ENCODE results near the gene TSPAN31. TPM values are rescaled to one million over a fixed set of nuclear protein-coding genes. Genes with fewer than 3 reads are reported as not detected.

Gene TSPAN31
- total and polyA plus RNA-seq, 9 of the 15 experiments (the other 6 are each of a cell fraction or from before 2014, with no cell fraction given): 11.3 to 26.4 (median 14.3) TPM

DNA sequence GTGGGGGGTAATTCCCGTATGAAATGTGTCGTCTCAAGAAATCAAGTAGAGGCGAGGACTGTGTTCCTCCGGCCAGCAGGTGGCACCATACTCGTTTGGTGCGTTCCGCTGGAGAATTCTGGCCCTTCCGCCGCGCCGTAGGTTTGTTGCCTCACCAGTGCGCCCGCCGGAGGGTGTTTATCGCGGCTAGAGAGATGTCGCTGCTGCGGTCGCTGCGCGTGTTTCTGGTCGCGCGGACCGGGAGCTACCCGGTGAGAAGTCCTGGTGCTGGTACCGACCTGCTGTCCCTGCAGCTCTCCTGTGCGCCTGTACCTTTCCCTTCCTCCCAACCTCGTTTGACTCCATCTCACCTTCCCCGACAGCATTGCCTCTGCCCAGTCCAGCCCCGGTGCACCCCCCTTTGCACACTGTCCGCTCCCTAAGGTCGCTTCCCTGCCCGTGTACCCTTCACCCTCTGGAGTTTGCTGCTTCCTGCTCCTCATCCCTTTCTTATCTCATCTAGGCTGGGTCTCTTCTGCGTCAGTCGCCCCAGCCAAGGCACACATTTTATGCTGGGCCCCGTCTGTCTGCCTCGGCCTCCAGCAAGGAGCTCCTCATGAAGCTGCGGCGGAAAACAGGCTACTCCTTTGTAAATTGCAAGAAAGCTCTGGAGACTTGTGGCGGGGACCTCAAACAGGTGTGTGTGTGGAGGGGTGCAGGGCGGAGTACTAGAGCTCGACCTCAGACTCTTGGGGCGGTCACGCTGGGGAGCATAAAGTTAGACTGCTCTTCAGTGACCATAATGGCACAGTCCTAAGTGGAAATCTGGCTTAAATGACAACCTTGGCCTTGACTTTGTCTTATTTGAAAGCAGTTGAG is 38.0 kb downstream of the TSPAN31 start, which contains the start of gene TSFM (continued):
- TF ChIP-seq, protein P1, sequence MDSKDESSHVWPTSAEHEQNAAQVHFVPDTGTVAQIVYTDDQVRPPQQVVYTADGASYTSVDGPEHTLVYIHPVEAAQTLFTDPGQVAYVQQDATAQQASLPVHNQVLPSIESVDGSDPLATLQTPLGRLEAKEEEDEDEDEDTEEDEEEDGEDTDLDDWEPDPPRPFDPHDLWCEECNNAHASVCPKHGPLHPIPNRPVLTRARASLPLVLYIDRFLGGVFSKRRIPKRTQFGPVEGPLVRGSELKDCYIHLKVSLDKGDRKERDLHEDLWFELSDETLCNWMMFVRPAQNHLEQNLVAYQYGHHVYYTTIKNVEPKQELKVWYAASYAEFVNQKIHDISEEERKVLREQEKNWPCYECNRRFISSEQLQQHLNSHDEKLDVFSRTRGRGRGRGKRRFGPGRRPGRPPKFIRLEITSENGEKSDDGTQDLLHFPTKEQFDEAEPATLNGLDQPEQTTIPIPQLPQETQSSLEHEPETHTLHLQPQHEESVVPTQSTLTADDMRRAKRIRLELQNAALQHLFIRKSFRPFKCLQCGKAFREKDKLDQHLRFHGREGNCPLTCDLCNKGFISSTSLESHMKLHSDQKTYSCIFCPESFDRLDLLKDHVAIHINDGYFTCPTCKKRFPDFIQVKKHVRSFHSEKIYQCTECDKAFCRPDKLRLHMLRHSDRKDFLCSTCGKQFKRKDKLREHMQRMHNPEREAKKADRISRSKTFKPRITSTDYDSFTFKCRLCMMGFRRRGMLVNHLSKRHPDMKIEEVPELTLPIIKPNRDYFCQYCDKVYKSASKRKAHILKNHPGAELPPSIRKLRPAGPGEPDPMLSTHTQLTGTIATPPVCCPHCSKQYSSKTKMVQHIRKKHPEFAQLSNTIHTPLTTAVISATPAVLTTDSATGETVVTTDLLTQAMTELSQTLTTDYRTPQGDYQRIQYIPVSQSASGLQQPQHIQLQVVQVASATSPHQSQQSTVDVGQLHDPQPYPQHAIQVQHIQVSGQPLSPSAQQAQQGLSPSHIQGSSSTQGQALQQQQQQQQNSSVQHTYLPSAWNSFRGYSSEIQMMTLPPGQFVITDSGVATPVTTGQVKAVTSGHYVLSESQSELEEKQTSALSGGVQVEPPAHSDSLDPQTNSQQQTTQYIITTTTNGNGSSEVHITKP (IDR thresholded peaks at IDR 0.05; ENCODE audit: partially characterized antibody): peak; percentile 54
- TF ChIP-seq MTA2 (IDR thresholded peaks at IDR 0.05; ENCODE audit: low read depth): no peak
- TF ChIP-seq ID3 (CRISPR knock-in tag; IDR thresholded peaks at IDR 0.05): no peak
- TF ChIP-seq ID3 (tag; IDR thresholded peaks at IDR 0.05): no peak
- TF ChIP-seq, protein P2, sequence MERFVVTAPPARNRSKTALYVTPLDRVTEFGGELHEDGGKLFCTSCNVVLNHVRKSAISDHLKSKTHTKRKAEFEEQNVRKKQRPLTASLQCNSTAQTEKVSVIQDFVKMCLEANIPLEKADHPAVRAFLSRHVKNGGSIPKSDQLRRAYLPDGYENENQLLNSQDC (CRISPR knock-in tag; IDR thresholded peaks at IDR 0.05): 0 out of 2 replicates have a peak, but pooled peaks have one; percentile 46
- peak; percentile 84 for TF ChIP-seq SAP30 (IDR thresholded peaks at IDR 0.05; ENCODE audit: borderline replicate concordance, insufficient read depth, low read depth, low read length, poor library complexity, severe bottlenecking)
- TF ChIP-seq ZKSCAN3 (CRISPR knock-in tag; IDR thresholded peaks at IDR 0.05): no peak
- no peak for TF ChIP-seq RFX5 (IDR thresholded peaks at IDR 0.05; ENCODE audit: low read depth, low read length)
- TF ChIP-seq ZNF24 (IDR thresholded peaks at IDR 0.05): peak; percentile 43; the same call in 1 of the 2 replicates
- no peak for TF ChIP-seq BCL6 (CRISPR knock-in tag; IDR thresholded peaks at IDR 0.05)
- TF ChIP-seq, protein P3, sequence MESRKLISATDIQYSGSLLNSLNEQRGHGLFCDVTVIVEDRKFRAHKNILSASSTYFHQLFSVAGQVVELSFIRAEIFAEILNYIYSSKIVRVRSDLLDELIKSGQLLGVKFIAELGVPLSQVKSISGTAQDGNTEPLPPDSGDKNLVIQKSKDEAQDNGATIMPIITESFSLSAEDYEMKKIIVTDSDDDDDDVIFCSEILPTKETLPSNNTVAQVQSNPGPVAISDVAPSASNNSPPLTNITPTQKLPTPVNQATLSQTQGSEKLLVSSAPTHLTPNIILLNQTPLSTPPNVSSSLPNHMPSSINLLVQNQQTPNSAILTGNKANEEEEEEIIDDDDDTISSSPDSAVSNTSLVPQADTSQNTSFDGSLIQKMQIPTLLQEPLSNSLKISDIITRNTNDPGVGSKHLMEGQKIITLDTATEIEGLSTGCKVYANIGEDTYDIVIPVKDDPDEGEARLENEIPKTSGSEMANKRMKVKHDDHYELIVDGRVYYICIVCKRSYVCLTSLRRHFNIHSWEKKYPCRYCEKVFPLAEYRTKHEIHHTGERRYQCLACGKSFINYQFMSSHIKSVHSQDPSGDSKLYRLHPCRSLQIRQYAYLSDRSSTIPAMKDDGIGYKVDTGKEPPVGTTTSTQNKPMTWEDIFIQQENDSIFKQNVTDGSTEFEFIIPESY (CRISPR knock-in tag; IDR thresholded peaks at IDR 0.05): peak; percentile 73
- TF ChIP-seq WHSC1 (IDR thresholded peaks at IDR 0.05; ENCODE audit: low read length): no peak
- no peak for TF ChIP-seq MTF1 (CRISPR knock-in tag; IDR thresholded peaks at IDR 0.05; ENCODE audit: borderline replicate concordance)
- peak; percentile 83; the same call in 1 of the 2 replicates for TF ChIP-seq ZBTB1 (CRISPR knock-in tag; IDR thresholded peaks at IDR 0.05; ENCODE audit: borderline replicate concordance, low read depth)
- TF ChIP-seq KDM5B (IDR thresholded peaks at IDR 0.05; ENCODE audit: insufficient replicate concordance, low read depth, low read length): peak; percentile 94
- peak; percentile 88; the same call in 1 of the 2 replicates for TF ChIP-seq ZBTB43 (CRISPR knock-in tag; IDR thresholded peaks at IDR 0.05)

All from K562 (cell line).